HCT116 (cell line): Measurements from ENCODE around the gene HIGD2B. TPM values are rescaled to one million over a fixed set of nuclear protein-coding genes. Genes with fewer than 3 reads are reported as not detected.
A peak's percentile ranks its signal among the peaks of the same experiment; 100 is the strongest.

Source experiments
- ATAC-seq: fragments of 200-7000 bp; cut with Tn5 transposase; 2 replicates; pipeline ENCODE4 v1.9.1; 2020; ENCODE audit warnings: mild to moderate bottlenecking, moderate library complexity
- BruUV-seq: library from RNA; stranded (reverse); fragments of 400-500 nt; replicated peaks from 2 replicates; lab custom pipeline; 2021; lab: Mats Ljungman, UMichigan
- CTCF ChIA-PET: fragments of 300-600 bp; sonication (Branson Sonifier 250); formaldehyde crosslinking; loops from one replicate; lab custom pipeline; 2021; ENCODE audit warnings: antibody characterized with exemption; lab: Charles Lee
- POLR2A ChIA-PET: fragments of 300-600, 350-600 bp; sonication (Branson Sonifier 250); formaldehyde crosslinking; loops from one replicate; lab custom pipeline; 2021; ENCODE audit warnings: antibody characterized with exemption; lab: Charles Lee
- RAD21 ChIA-PET, 2 experiments: fragments of 300-600 bp; sonication (Branson Sonifier 250); formaldehyde crosslinking; loops; one replicate each; lab custom pipeline; 2023; ENCODE audit warnings: low total read pairs in 2 of 2; ENCODE audit not compliant: uncharacterized antibody in 2 of 2, unreplicated experiment in 2 of 2, low non-redundant PET in 1 of 2; lab: Charles Lee
- DNase-seq: peaks from one replicate; pipeline ENCODE4 v3.0.0-alpha.2; 2010; ENCODE audit warnings: low read depth, low spot score
- H2AFZ ChIP-seq: fragments of 200-600 bp; shearing (Covaris generic), sonication (generic); 2 replicates; pipeline ENCODE4 v1.6.1; 2017; ENCODE audit warnings: low read depth, mixed run types, mixed read lengths, antibody characterized with exemption, low read length; ENCODE audit not compliant: poor library complexity, severe bottlenecking
- H3K27ac ChIP-seq: 2 replicates; pipeline ENCODE4 v1.5.1; 2012; ENCODE audit warnings: low read depth, low read length
- H3K27me3 ChIP-seq: fragments of 200-600 bp; sonication (generic); 2 replicates; pipeline ENCODE4 v1.6.1; 2016; ENCODE audit warnings: mixed run types, low read length, mixed read lengths; ENCODE audit not compliant: insufficient read depth
- H3K36me3 ChIP-seq, 2 experiments: fragments of 200-500 bp in 1 of 2; fragments of 200-600 bp in 1 of 2; sonication (Bioruptor generic) in 1 of 2; sonication (generic) in 1 of 2; 2 replicates each; pipeline versions ENCODE4 v1.5.1 to v1.6.1; 2014 to 2016; ENCODE audit warnings: low read length in 2 of 2, inconsistent platforms in 1 of 2, mixed read lengths in 1 of 2, mixed run types in 1 of 2; ENCODE audit not compliant: insufficient read depth in 2 of 2, control insufficient read depth in 1 of 2
- H3K4me1 ChIP-seq, 2 experiments: fragments of 200-600 bp in 1 of 2; sonication (generic) in 1 of 2; 2 replicates each; pipeline versions ENCODE4 v1.5.1 to v1.6.1; 2012 to 2017; ENCODE audit warnings: low read length in 2 of 2, inconsistent platforms in 1 of 2, mild to moderate bottlenecking in 1 of 2, mixed read lengths in 1 of 2, mixed run types in 1 of 2, moderate library complexity in 1 of 2; ENCODE audit not compliant: insufficient read depth in 2 of 2, control insufficient read depth in 1 of 2
- H3K4me2 ChIP-seq: fragments of 200-600 bp; sonication (generic); 2 replicates; pipeline ENCODE4 v1.6.1; 2017; ENCODE audit warnings: mixed run types, low read length, mixed read lengths
- H3K4me3 ChIP-seq, 2 experiments: fragments of 200-600 bp in 1 of 2; sonication (generic) in 1 of 2; replicated peaks in 1 of 2; 2 replicates each; pipeline ENCODE4 v1.5.1; 2011 to 2016; ENCODE audit warnings: low read length in 2 of 2, control low read depth in 1 of 2, low read depth in 1 of 2, mild to moderate bottlenecking in 1 of 2, mixed read lengths in 1 of 2, mixed run types in 1 of 2
- H3K79me2 ChIP-seq: fragments of 200-600 bp; sonication (generic); 2 replicates; pipeline ENCODE4 v1.6.1; 2017; ENCODE audit warnings: mild to moderate bottlenecking, mixed run types, low read length, moderate library complexity, mixed read lengths; ENCODE audit not compliant: insufficient read depth
- H3K9ac ChIP-seq: fragments of 200-600 bp; sonication (generic); 2 replicates; pipeline ENCODE4 v1.6.1; 2016; ENCODE audit warnings: low read length, mixed read lengths
- H3K9me2 ChIP-seq: fragments of 200-600 bp; sonication (generic), shearing (Covaris generic); 2 replicates; pipeline ENCODE4 v1.6.1; 2017; ENCODE audit warnings: mixed run types, mild to moderate bottlenecking, moderate library complexity; ENCODE audit not compliant: insufficient read depth
- H3K9me3 ChIP-seq, 2 experiments: fragments of 200-500 bp in 1 of 2; fragments of 200-600 bp in 1 of 2; sonication (Bioruptor generic) in 1 of 2; sonication (generic) in 1 of 2; 2 replicates each; pipeline ENCODE4 v1.6.1; 2014 to 2017; ENCODE audit warnings: low read length in 2 of 2, mixed read lengths in 2 of 2, inconsistent platforms in 1 of 2, low read depth in 1 of 2, mild to moderate bottlenecking in 1 of 2, mixed run types in 1 of 2, moderate library complexity in 1 of 2; ENCODE audit not compliant: control insufficient read depth in 1 of 2, insufficient read depth in 1 of 2
- H4K20me1 ChIP-seq: fragments of 200-600 bp; sonication (generic), shearing (Covaris generic); 2 replicates; pipeline ENCODE4 v1.6.1; 2017; ENCODE audit warnings: mixed run types, mild to moderate bottlenecking, moderate library complexity; ENCODE audit not compliant: insufficient read depth
- EZH2 ChIP-seq: fragments of 200-600 bp; sonication (generic); IDR thresholded peaks from 2 replicates; pipeline ENCODE4 v1.6.1; 2017; ENCODE audit warnings: antibody characterized with exemption, mixed run types
- POLR2A ChIP-seq: IDR thresholded peaks from 2 replicates; pipeline ENCODE4 v1.7.0; 2011; ENCODE audit warnings: borderline replicate concordance; ENCODE audit not compliant: insufficient read depth, insufficient read length; ENCODE audit errors: extremely low read depth
- POLR2AphosphoS5 ChIP-seq: IDR thresholded peaks from 2 replicates; pipeline ENCODE4 v1.6.1; 2011; ENCODE audit warnings: mild to moderate bottlenecking, low read depth, low read length, moderate library complexity
- RAD21 ChIP-seq: IDR thresholded peaks from 2 replicates; pipeline ENCODE4 v1.6.1; 2012; ENCODE audit warnings: low read depth, mild to moderate bottlenecking
- SIN3A ChIP-seq: IDR thresholded peaks from 2 replicates; pipeline ENCODE4 v1.6.1; 2012; ENCODE audit warnings: low read depth
- SRF ChIP-seq: IDR thresholded peaks from 2 replicates; pipeline ENCODE4 v1.6.1; 2012; ENCODE audit warnings: low read depth
- intact Hi-C: fragments of 100-400 bp; cut with micrococcal nuclease; formaldehyde crosslinking; loops from 2 replicates; pipeline ENCODE4 v1.10.0; 2022
- total RNA-seq: library from RNA; stranded (reverse); gene quantifications from one replicate; pipeline ENCODE4 v1.2.1, GENCODE V29; 2021; ENCODE audit not compliant: unreplicated experiment
- TF ChIP-seq, protein P1 (sequence below): IDR thresholded peaks from 2 replicates; pipeline ENCODE4 v1.6.1; 2012
- TF ChIP-seq, protein P2 (sequence below), 3 experiments: fragments of 200-600 bp in 1 of 3; sonication (generic) in 1 of 3; IDR thresholded peaks in 2 of 3; conservative IDR thresholded peaks in 1 of 3; 2 replicates each; pipeline ENCODE4 v1.5.1; 2012 to 2017; ENCODE audit warnings: low read depth in 2 of 3, low read length in 2 of 3, antibody characterized with exemption in 1 of 3, borderline replicate concordance in 1 of 3, control low read depth in 1 of 3, mild to moderate bottlenecking in 1 of 3, mixed read lengths in 1 of 3, mixed run types in 1 of 3, moderate library complexity in 1 of 3; ENCODE audit not compliant: insufficient read depth in 1 of 3
- TF ChIP-seq, protein P3 (sequence below): IDR thresholded peaks from 2 replicates; pipeline ENCODE4 v1.6.1; 2012

Gene HIGD2B
- total RNA-seq, 1 experiment from 2014 or later: 0.27 TPM

DNA sequence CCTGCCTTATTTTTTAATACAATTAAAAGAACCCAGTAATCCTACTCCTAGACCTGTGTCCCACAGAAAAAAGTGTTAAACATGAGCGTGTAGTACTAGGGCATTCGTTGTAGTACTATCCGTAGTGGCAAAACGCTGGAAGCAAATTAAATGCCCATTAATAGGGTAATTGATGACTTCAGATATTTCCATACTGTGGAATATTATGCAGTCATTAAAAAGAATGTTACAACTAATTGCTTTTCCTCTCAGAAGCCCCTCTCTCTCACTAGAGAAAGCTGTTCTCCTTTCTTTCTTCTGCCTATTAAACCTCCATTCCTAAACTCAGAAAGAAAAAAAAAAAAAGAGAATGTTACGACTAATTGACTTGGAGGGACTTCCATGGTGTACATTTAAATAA is 2.7 kb upstream of the HIGD2B start:
- Histone ChIP-seq H3K4me1 (peaks cover 8 to 10% of the 10 kb centered on the region in 2 experiments; a peak in 3 of 4 replicates), H3K9me3 (no peaks in the 10 kb centered on the region), H3K9ac (no peak overlapping the region), H3K9me2 (no peaks in the 10 kb centered on the region), H3K36me3 (no peaks in the 10 kb centered on the region), H2AFZ (no peak overlapping the region), H3K4me3 (no peak overlapping the region), H3K27me3 (no peaks in the 10 kb centered on the region), H4K20me1 (no peaks in the 10 kb centered on the region), H3K79me2 (0 out of 2 replicates have a peak, but pooled peaks cover 9% of the 10 kb centered on the region), H3K4me2 (no peak overlapping the region), H3K27ac (no peak overlapping the region)
- TF ChIP-seq, protein P1, sequence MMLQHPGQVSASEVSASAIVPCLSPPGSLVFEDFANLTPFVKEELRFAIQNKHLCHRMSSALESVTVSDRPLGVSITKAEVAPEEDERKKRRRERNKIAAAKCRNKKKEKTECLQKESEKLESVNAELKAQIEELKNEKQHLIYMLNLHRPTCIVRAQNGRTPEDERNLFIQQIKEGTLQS: no peak
- TF ChIP-seq POLR2AphosphoS5 (no peak), POLR2A (no peak), RAD21 (no peak), SRF (no peak)
- BruUV-seq: no TSS peak
- intact Hi-C loops: no loop called here
- DNase-seq (no peak), ATAC-seq (no peak)
- RAD21 ChIA-PET: no interaction called here
- CTCF ChIA-PET: no interaction called here
- POLR2A ChIA-PET: interaction anchor here (0.7 kb wide), 1 partner anchor 43 kb away, joined by 4 read pairs; no protein-coding TSS in a partner anchor

DNA sequence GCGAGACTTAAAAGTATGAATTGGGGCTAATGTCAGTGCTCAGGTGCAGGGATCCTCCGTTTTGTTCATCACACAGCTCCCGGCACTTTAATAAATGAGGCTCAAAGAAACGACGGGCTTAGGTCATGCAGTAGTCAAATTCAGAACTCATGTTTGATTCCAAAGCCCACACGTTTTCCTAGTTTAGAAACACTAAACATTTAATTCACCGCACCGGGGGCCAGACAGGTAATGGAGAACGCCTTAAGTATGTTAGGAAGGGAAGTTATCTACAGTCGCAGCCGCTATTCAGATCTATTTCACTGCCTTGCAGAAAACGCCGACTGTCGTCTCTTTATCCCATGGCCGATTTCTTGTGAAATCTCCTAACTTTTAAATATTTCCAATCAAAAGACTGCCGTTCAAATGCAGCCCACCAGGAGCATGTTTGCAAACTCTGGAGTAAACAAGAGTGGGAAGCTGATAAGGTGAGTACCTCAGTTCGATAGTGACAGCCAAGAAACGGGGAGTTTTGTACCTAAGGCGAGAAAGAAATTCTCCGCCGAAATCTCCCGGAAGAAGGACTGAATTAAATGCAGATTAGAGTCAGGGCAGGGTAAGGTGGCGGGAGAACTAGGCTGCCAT is 569 bp downstream of the HIGD2B start:
- Histone ChIP-seq H3K9ac (peak overlapping the region; percentile 89), H3K36me3 (no peaks in the 10 kb centered on the region), H3K4me2 (peak overlapping the region; percentile 81), H3K4me3 (peak overlapping the region; percentile 64 to 75), H4K20me1 (no peaks in the 10 kb centered on the region), H3K4me1 (peaks cover 8 to 10% of the 10 kb centered on the region in 2 experiments; a peak in 3 of 4 replicates), H3K9me2 (no peaks in the 10 kb centered on the region), H3K79me2 (0 out of 2 replicates have a peak, but pooled peaks cover 9% of the 10 kb centered on the region), H3K9me3 (no peaks in the 10 kb centered on the region), H2AFZ (peak overlapping the region; percentile 87), H3K27me3 (peaks cover 4% of the 10 kb centered on the region; the same call in 1 of the 2 replicates), H3K27ac (peak overlapping the region; percentile 87)
- DNase-seq (no peak), ATAC-seq (peak; percentile 1; the same call in 1 of the 2 replicates)
- POLR2A ChIA-PET: interaction anchor here (1.0 to 2.1 kb wide), 2 partner anchors 7 to 11 kb away, joined by 4 to 5 read pairs; no protein-coding TSS in a partner anchor
- TSS peak; percentile 98 for BruUV-seq
- RAD21 ChIA-PET: interaction anchor here in 1 of 2 experiments (0.5 kb wide), 1 partner anchor 1363 kb away, joined by 3 read pairs; no protein-coding TSS in a partner anchor
- CTCF ChIA-PET: interaction anchor here (1.0 to 2.9 kb wide), 3 partner anchors 10 to 37 kb away, joined by 3 to 12 read pairs (median 5); no protein-coding TSS in a partner anchor
- intact Hi-C loops: no loop called here
- TF ChIP-seq, protein P2, sequence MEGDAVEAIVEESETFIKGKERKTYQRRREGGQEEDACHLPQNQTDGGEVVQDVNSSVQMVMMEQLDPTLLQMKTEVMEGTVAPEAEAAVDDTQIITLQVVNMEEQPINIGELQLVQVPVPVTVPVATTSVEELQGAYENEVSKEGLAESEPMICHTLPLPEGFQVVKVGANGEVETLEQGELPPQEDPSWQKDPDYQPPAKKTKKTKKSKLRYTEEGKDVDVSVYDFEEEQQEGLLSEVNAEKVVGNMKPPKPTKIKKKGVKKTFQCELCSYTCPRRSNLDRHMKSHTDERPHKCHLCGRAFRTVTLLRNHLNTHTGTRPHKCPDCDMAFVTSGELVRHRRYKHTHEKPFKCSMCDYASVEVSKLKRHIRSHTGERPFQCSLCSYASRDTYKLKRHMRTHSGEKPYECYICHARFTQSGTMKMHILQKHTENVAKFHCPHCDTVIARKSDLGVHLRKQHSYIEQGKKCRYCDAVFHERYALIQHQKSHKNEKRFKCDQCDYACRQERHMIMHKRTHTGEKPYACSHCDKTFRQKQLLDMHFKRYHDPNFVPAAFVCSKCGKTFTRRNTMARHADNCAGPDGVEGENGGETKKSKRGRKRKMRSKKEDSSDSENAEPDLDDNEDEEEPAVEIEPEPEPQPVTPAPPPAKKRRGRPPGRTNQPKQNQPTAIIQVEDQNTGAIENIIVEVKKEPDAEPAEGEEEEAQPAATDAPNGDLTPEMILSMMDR (IDR thresholded peaks at IDR 0.05 in 2 of 3, conservative IDR thresholded peaks at IDR 0.05 in 1 of 3; ENCODE audit: borderline replicate concordance in 1 of 3, insufficient read depth in 1 of 3, low read depth in 2 of 3, low read length in 2 of 3): peak in 1 of 3 experiments; percentile 2; a peak in 1 of 6 replicates
- TF ChIP-seq EZH2 (no peak), SIN3A (no peak)
- TF ChIP-seq, protein P3, sequence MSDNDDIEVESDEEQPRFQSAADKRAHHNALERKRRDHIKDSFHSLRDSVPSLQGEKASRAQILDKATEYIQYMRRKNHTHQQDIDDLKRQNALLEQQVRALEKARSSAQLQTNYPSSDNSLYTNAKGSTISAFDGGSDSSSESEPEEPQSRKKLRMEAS: peak; percentile 9; the same call in 1 of the 2 replicates
